ENCODE data around the gene NPTX2.
"Not testable (repeated sequence)": the region's sequence is repeated elsewhere in the genome, so short reads cannot be mapped to it uniquely, and the experiment has no call there.

NPTX2 gene, protein sequence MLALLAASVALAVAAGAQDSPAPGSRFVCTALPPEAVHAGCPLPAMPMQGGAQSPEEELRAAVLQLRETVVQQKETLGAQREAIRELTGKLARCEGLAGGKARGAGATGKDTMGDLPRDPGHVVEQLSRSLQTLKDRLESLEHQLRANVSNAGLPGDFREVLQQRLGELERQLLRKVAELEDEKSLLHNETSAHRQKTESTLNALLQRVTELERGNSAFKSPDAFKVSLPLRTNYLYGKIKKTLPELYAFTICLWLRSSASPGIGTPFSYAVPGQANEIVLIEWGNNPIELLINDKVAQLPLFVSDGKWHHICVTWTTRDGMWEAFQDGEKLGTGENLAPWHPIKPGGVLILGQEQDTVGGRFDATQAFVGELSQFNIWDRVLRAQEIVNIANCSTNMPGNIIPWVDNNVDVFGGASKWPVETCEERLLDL

DNA sequence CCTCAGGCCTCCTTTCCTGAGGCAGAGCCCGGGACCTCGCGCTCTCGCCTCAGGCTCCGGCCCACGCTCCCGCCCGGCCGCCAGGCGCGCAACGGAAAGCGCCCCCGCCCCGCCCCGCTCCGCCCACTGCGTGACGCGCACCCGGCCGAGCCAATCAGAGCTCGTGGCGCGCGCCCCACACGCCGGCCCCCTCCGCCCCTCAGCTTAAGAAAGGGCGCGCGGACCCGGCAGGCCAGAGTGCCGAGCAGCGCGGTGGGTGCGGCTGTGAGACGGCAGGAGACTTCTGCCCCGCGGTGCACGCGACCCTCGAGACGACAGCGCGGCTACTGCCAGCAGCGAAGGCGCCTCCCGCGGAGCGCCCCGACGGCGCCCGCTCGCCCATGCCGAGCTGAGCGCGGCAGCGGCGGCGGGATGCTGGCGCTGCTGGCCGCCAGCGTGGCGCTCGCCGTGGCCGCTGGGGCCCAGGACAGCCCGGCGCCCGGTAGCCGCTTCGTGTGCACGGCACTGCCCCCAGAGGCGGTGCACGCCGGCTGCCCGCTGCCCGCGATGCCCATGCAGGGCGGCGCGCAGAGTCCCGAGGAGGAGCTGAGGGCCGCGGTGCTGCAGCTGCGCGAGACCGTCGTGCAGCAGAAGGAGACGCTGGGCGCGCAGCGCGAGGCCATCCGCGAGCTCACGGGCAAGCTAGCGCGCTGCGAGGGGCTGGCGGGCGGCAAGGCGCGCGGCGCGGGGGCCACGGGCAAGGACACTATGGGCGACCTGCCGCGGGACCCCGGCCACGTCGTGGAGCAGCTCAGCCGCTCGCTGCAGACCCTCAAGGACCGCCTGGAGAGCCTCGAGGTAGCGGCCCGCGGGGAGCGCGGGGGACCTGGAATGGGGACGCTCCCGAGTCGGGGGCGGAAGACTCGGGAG, at the start of gene NPTX2:
TSS of gene NPTX2 (plus strand) at position 235 of the 909 bp plus-strand sequence. CDS start at position 412, 177 bp downstream.
- peak; percentile 4 for DNase-seq (ENCODE audit: low read depth)

DNA sequence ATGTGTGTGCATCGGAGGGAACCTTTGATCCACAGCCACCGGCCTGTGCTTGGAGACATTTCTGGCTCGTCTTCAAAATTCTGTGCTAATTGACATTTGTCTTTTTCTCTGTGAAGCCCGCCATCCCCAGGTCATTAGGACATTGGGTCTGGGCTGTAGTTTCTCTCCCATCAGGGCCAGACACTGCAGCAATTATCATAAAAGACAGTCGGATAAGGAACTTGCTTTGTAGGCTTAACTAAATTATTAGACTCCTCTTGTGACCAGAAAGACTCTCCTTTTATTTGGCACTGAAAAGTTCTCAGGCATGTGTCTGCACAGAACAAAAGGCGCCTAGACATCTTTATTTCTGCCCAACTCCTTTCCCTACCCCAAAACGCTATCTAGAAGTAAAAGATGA, 49.1 kb upstream of the NPTX2 start:
- DNase-seq (ENCODE audit: low read depth) = no peak

DNA sequence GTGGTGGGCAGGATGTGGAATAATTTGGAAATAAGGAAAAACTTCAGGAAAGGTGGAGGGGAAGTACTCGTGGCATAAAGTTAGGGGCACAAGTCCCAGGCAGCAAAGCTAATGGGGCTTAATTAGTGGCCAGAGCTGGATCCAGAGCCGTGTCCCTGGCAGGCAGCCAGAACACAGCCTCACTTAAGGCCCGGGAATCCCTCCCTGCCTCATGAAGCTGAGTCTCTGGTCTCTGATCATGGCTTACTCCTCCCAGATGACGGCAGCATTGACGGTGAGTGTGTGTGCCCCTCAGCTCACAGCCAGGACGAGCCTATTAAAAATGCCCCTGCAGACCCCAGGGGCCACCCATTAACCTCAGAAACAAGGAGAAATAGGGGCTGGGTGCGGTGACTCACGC, 48.2 kb upstream of the NPTX2 start:
- DNase-seq (ENCODE audit: low read depth) = no peak

DNA sequence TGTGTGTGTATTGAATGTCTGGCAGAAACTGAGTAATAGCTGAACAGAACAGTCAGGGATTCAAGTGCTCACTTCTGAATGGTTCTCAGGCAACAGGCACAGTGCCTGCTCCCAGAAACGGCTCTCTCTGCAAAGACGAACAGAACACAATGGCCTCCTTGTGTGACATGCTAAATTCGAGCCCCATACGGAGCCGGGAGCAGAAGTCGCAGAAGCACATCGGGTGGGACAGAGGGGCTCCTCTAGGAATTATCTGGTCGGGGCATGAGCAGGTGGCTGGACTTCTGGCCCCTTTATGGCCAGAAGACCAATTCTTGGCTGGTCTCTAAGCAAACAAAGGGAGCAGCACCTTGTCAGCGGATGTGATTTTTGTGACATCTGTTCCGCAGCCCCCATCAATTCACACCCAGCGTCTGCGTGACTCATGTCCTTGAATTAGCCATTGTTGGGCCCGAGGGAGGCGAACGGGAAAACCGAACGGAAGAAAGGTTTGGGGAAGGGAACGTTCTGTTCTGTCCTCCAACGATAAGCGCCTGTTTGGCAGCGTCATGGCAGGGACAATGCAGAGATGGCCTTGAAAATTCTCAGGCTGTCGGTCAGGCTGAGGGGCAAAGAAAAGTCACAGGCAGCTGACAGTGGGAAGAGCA, 47.3 kb upstream of the NPTX2 start:
- DNase-seq (ENCODE audit: low read depth) = no peak

DNA sequence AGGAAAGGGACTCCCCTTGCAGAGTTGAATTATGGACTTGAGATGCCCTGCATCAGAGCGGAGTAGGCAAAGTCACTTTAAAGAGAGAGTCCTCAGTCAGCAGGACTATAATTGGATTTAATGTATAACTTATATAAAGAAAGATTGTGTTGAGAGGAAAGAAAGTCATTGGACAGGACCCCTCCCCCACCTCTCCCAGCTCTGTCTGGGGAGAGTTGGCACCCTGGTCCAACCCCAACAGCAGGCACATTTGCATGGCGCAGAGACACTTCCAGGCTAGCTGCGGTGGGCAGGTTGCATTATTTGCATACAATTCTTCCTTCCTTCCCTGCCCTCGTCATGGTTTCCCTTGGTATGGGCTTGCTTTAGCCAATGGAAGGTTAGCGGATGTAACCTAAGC, 46.1 kb upstream of the NPTX2 start:
- DNase-seq (ENCODE audit: low read depth) = no peak

DNA sequence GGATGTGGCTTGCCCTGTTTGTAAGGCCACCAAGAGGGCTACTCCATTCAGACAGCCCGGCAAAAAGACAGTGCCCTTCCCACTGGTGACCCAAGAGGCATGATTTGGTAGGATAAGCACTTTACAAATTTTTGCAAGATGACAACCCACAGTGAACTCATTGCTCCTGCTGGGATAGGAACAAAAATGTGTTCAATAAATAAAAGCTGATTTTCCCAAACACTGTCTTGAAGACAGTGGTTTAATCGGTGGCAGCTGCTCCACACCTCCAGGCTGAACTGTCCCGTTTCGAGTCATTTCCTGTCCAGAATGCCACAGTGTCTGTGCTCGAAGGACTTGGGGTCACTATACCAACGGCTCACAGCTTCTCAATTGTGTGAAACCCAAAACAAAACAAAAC, 45.1 kb upstream of the NPTX2 start:
- no peak for DNase-seq (ENCODE audit: low read depth)

DNA sequence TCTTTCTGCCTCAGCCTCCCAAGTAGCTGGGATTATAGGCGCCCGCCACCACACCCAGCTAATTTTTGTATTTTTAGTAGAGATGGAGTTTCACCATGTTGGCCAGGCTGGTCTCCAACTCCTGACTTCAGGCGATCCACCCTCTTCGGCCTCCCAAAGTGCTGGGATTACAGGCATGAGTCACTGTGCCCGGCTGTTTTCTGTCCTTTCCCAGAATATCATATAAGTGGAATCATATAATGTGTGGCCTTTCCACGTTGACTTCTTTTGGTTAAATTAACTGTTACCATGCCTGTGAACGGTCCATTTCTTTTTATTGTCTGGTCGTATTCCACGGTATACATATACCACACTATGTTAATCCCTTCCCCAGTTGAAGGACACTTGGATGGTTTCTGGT, 44.4 kb upstream of the NPTX2 start:
- not testable (repeated sequence) for DNase-seq (ENCODE audit: low read depth)

DNA sequence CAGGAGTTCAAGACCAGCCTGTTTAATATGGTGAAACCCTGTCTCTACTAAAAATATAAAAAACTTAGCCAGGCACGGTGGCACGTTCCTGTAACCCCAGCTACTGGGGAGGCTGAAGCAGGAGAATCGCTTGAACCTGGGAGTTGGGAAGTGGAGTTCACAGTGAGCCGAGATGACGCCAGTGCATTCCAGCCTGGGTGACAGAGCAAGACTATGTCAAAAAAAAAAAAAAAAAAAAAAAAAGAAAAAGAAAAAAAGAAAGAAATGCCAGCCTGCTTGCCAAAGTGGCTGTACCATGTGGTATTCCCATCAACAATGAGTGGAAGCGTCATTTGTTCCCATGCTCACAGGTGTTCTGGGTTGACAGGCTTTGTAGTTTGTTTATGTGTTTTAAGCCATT, 43.3 kb upstream of the NPTX2 start:
- DNase-seq (ENCODE audit: low read depth) = no peak

DNA sequence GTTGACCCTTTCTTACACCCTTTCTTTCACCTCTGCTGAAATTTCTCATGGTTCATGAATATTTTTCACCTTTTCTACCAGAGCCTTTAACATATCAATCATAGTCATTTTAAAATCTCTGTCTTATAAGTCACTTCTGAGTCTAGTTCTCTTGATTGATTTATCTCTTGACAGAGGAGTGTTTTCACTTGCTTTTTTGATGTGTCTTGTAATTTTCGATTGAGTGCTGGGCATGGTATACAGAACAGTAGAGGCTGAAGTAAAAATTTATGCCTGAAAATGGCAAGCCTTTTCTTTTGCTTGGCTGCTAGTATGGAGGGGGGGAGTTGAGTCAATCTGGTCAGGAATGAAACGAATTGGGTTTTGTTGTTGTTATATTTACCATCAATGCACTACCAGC, 41.2 kb upstream of the NPTX2 start:
- no peak for DNase-seq (ENCODE audit: low read depth)

DNA sequence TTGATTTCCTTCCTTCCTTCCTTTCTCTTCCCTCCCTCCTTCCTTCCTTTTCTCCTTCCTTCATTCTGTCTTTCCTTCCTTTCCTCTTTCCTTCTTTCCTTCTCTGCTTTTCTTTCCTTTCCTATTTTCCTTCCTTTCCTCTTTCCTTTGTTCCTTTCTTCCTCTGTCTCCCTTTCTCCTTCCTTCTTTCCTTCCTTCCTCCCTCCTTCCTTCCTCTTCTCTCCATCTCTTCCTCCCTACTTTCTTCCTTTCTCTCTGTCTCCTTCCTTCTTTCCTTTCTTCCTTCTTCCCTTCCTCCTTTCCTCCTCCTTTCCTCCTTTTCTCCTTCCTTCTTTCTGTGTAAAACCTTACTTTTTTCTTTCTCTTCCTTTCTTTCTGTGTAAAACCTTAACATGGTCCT, 32.3 kb upstream of the NPTX2 start:
- DNase-seq (ENCODE audit: low read depth) = no peak

DNA sequence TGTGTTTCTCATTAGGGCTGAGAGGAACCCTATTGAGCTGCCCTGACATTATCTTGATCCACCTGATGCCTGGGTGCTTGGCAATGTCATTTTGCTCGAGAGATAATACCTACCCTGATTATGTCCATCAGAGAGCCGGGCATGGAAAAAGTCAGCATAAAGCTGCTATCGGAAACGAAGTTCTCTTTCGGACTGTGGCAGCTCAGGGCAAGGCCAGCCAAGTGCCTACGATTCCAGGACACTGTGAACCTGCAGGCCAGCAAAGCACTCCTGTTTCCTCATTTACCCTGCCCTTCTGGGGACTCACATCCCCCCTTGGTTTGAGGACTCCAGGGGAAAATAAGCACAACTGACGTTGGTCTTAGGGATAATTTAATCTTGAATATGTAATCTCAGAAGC, 25.2 kb upstream of the NPTX2 start:
- DNase-seq (ENCODE audit: low read depth) = no peak

DNA sequence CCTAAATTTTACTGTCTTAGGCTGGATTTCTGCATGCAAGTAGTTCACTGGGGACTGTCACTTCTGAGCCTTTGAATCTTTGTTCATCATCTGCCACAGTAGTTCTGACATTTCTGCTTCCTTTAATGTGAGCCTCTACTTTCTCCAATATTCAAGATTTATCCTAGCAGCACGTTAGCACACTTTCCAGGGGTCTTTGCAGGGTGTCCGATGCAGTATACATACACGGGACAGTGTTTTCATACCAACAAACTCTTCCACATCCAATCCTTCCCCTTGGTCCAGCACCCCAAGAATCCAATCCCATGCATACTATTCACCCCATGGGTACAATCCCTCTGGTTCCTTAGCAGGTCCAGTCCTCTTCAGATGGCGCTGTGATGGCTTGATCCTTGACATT, 22.7 kb upstream of the NPTX2 start:
- DNase-seq (ENCODE audit: low read depth) = no peak

DNA sequence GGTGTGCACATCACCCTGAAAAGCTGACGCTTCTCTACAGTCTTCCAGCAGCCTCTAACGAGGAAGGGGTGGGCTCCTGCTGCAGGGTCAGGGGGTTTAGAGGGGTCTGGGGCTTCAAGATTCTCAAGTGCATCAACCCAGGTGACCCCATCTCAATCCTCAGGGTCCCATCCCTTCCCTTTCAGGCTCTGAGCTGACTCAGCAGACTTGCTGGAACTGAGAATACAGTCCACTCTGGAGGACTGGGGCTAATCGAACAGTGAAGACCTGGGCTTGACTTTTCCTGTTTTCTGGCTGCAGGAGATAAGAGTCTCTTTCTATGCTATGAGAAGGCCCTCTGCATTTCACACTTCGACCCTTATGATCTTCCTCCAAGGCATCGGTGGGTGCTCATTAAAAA, 22.3 kb upstream of the NPTX2 start:
- no peak for DNase-seq (ENCODE audit: low read depth)

DNA sequence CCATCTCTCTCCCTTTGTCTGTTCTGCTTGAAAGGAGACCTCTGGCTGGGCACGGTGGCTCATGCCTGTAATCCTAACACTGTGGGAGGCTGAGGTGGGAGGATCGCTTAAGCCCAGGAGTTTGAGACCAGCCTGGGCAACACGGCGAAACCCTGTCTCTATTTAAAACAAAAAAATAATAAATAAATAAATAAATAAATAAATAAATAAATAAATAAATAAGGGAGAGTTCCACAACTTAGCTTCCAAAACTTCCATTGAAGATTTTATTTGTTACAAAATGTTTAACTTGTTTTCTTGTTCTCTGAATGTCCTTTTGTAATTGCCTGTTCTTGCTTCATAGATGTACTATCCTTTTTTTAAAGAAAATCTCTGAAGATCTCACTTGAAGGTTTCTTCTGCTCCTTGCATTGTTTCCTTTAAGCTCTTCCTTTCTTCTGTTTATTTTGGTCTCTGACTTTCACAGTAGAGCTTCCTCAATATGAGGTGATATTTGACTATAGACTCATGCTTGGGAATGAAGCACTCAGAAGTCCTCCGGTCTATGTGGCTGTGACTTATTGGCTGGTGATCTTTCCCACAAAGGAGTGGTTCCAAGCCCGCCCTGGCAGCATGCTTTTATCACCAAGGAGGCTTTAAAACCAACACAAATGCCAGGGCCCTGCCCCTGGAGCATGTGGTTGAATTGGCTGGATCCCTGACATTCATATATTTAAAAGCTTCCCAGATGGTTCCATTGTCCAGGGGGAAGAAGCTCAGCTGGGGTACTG, 18.1 kb upstream of the NPTX2 start:
- no peak for DNase-seq (ENCODE audit: low read depth)

DNA sequence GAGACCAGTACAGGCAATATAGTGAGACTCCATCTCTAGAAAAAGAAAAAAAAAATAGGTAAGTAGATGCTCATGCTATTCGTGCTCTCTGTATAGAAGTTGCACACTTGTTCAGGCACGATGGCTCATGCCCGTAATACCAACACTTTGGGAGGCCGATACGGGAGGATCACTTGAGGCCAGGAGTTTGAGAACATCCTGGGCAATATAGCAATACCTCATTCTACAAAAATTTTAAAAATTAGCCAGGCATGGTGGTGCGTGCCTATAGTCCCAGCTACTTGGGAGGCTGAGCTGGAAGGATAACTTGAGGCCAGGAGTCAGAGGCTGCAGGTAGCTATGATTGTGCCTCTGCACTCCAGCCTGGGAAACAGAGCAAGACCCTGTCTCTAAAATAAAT, 17.2 kb upstream of the NPTX2 start:
- no peak for DNase-seq (ENCODE audit: low read depth)

DNA sequence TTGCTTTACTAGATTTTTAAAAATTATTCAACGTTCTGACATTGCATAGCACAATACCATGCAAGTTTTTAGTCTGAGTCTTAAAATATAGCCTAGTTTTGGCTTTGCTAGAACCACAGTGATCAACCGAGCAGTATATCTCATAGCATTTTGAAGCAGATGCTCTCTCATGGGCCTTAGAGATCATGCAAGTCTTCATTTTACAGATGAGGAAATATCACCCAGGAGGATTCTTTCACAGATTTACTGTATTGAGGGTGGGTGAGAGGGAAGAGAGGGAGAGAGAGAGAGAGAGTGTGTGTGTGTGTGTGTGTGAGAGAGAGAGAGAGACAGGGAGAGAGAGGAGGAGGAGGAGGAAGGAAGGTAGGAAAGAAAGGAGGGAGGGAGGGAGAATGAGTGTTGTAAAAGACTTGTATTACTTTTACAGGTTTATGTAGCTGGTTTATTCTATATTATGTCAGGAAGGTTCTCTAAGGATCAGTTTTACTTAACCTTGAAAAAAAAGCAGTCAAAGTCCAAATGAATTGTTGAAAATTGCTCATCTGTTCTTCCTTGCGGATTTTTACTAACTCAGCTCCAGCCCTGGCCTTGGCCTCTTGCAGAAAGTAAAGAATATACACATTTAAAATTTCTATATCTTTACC, 14.2 kb upstream of the NPTX2 start:
- no peak for DNase-seq (ENCODE audit: low read depth)

DNA sequence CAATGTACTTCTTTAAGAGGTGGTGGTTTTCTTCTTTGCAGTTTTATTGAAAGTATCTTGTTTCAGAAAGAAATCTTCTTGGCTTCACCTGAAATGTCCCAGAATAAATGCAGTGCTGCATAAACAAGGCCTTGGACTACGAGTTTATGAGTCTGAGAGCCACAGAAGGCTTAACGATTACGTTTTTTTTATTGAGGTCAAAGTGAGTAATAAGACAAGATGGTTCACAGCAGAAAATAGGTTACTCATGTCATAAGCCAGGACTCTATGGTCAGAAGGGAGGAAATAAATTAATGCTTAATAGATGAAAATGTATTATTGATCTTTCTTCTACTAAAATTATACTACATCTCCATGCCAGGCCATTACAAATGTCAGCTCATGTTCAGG, 13.7 kb upstream of the NPTX2 start:
- no peak for DNase-seq (ENCODE audit: low read depth)

DNA sequence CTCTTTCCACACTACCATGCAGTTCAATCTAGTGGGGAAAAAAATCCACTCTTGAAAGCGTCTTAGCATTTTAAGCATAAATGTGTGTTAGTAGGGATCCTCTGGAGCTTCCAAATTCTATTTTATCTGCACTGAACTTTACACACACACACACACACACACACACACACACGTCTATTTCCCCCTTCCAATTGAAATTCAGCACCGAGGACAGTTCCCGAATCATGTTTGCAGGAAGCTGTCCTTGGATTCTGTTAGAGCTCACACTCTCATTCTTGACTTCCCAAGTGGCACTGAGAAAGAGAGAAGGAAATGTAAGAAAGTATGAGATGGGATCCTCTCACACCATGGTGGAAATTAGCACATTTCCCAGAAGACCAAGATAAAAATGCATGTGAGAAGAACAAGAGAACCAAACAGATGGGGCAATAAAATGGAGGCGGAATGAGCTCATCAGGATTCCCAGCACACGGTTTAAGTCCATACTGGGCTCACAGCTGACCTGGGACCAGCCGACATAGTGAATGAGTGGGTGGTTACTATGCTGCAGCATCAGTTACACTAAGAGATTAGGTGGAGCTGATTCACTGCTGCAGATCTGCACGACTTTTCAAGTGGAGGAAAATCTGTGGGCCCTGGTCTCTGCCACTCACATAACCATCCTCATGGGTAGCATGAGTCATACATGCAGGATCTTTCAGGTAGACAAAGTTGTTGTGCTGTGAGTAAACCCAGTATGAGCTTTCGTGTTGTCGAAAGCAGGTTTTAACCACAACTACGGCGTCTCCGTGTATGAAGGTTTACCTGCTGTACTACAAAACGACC, 3.3 kb upstream of the NPTX2 start:
- peak; percentile 20 for DNase-seq (ENCODE audit: low read depth)

DNA sequence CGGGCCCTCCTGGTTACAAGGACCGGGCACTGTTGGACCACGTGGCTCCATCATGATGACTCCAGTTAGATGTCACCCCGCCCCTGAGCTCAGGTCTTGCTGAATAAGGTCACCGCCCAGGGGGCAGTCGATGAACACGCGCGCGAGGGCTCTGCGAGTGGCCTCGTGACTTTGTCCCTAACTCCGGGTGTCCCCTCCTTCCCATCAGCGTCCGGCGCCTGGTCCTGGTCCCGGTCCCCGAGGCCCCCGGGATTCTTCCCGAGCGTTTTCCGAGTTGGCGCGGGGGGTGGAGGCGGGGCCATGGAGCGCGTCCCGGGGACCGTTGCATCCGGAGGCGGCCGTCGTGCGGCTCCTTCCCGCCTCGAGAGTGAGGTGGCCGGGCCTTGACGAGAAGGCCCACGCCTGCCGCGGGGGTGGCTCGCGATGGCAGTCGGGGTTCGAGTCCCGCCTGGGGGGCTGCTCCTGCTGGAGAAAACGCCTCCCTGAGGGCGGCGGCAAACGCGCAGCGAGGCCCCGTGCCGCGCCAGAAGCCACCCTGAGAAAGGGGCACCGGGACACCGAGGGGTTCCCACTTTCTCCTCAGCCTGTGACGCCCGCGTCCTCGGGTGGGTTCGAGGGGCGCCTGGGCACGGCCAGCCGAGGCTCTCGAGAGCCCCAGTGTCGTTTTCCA, 569 bp upstream of the NPTX2 start:
- no peak for DNase-seq (ENCODE audit: low read depth)

DNA sequence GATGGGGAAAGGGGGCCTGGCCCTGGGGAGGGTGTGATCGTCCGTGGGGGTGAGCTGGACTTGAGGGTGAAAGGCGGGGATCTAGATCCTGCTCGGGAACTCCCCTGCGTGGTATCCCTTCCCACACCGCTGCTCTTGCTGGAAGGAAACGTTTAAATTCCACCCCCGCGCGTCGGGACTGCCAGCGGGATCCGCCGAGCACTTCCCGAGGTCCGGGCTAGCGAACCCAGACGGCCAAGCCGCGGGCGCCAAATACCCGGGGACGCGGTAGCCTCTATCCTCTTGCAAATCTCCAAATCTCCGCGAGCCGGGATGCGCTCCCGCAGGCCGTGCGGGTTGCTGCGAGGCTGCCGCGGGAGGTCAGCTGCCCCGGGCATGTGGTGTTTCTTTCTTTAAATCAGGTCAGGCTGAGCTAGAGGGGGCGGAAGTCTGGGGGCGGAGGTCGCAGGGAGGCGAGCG, 904 bp downstream of the NPTX2 start:
- DNase-seq (ENCODE audit: low read depth) = no peak
